RKO (cell line): ENCODE data around the gene STK32B.
A peak's percentile ranks its signal among the peaks of the same experiment; 100 is the strongest.
"Not testable (repeated sequence)": the region's sequence is repeated elsewhere in the genome, so short reads cannot be mapped to it uniquely, and the experiment has no call there.

Source experiments
- DNase-seq: peaks from one replicate; pipeline ENCODE4 v3.0.0-alpha.2; 2016; ENCODE audit warnings: low spot score

The STK32B gene

DNA sequence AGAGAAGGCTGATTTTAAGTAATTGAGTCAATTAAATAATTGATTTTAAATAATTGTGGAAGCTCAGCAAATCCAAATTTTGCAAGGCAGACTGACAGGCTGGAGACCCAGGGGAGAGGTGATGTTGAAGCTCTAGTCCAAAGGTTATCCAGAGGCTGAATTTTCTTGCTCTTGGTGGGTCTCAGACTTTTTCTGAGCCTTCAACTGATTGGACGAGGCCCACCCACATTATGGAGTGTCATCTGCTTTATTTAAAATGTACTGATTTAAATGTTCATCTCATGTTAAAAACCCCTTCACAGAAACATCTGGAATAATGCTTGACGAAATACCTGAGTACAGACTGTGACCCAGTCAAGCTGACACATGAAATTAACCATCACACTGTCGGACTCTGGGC, 20.4 kb upstream of the STK32B start:
- DNase-seq = no peak

DNA sequence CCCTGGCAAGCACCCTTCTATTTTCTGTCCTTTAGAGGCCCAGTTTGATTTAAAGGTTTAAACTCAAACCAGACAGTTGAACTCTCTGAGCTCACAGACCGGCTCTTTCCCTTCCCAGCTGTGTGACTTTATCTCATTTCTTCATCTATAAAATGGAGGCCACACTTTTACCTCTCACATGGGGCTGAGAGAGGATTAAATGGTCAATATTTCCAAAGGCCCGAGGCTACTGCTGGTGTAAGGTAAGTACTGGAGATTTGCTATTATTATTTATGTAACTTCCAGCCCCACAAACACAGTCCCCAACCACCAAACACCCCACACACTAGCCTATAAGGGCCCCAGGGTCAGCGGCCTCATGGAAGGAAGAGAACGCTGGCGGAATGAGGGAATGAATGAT, 18.5 kb upstream of the STK32B start:
- DNase-seq = no peak

DNA sequence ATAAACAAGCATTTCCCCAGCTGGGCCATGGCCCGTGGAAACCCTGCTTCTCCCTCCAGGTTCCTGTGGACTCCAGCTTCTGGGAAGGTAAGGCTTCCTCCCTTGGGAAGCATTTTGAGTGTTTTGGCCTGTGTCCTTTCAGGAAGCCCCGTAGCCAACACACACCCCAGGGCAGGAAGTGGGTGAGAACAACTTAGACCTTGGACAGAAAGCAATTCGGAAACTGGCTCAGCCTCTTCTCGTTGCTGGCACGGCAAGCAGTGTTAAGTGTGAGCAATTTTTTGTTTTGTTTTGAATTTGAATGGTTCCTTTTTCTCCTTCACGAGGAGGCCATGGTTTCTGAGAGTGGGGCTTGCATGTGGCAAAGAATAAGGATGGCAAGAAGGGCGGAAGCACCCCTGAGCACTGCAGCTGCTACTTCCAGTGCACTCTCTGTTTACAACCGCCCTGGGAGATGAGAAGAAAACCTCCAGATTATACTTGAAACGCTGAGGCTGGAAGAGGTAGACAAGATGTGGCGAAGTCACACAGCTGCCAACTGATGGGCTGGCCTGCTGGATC, 17.9 kb upstream of the STK32B start:
- DNase-seq = no peak

DNA sequence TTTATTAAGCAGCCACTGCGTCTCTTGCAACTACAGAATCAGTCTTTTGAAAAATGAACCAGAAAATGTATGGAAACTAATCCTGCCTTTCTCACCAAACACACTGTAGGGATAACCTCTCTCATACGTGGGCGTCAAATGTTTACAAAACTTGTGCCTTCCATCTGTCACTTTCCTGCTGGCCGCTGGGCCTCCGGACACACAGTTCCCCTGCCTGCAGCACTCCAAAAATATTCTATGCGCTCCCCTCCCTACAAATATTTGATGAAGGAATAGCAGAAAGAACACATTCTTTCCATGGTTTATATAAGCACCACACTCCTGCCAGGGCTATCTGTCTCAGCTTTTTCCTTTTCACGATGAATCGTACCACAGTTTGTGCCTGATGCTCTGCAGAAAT, 17.1 kb upstream of the STK32B start:
- DNase-seq = no peak

DNA sequence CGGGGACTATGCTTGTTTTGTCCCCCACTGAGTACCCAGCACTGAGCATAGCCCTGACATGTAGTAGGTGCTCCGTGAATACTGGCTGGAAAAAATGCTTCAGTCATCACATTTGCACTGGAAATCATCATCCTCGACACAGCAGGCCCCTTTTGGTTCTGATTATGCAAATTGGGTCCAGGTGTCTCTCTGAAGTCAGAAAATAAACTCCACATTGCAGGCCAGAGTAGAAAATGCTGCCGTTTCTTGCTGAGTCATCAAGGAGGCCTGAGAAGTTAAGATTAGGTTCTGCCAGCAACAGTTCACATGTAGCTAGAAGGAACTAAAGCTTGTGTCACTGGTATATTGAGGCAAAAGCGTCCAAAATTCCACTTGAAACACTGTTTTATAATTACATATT, 15.0 kb upstream of the STK32B start:
- no peak for DNase-seq

DNA sequence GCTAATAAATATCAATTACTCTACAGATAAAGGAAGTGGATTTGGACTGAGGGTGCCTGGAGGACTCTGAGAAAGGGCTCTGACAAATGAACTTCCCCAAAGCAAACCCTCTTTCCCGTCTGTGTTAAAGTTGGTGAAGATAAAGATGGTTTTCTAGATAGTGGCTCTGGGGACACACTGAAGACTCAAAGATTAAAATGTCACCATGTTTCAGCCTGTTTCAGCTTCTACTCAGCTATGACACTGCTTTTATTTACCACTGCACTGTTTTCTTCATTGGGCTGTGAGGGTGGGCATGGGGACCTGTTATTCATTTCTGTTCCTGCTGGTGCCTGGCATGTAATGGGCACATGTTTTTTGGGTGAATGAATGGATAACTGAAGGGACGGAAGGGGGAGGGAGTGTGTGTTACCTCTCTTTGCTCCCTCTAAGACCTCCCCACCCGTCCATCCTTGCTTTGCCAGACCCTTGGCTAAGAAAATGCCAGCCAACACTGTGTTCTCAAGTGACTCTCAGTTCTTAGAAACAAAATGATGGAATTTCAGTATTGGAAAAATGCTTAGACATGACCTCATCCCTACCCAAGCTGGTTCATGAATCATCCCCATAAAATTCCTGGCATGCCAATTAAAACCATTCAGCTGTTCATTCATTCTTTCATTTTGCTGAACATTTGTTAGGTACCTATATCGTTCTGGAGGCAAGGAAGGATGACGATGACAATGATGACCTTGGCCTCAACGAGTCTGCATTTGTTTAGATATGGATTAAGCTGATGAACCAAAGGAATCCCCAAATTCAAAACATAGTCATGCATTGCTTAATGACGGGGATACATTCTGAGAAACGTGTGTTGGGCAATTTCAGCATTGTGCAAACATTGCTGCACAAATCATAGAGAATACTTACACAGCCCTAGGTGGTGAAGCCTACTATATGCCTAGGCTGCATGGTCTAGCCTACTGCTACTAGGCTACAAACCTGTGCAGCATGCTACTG, 13.4 kb upstream of the STK32B start:
- DNase-seq = peak; percentile 45

DNA sequence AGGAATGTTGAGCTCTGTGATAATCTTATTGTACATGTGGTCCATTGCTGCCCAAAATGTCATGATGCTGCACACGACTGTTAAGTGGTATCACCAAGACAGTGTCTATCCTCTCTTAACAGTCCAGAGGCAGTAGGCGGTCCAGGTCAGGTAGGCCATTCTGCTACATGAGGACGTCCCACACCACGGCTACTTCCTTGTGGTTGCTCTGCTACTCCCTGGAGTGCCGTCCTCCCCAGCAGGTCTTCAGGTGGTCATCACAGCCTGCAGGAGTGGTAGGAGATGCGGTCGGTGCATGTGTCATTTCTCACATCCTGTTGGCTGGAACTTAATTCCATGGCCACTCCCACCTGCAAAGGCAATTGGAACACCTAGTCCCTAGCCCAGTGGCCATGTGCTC, 11.5 kb upstream of the STK32B start:
- no peak for DNase-seq

DNA sequence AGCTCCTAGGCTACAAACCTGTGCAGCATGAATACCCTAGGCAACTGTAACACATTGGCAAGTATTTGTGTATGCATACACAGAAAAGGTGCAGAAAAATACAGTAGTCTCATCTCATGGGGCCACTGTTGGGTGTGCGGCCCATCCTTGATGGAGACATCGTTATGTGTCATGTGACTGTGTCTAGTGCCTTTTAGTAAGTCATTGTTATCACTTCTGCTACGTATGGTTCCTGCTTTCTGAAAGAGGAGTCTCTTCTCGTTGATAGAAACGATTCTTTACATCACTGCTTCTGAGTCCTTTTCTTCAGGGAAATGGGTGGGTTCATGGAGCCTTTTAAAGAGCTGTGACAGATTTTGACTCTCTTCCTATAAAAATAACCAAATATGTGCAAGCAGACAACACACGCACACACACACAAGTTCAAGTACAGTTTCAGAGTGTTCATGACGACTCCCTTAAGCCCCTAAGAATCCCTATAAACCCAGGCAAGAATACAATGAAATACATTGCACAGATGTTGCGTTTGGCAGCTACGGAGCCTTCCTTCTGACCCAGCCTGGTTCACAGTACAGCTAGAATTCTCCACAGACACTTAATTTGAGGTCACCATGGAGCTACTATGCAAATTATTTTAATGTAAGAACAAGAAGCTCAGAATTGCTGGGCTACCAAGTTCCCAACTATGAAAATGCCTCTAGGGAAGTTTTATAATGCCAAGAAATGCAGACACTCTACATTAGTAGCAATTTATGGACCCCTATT, 10.2 kb upstream of the STK32B start:
- no peak for DNase-seq

DNA sequence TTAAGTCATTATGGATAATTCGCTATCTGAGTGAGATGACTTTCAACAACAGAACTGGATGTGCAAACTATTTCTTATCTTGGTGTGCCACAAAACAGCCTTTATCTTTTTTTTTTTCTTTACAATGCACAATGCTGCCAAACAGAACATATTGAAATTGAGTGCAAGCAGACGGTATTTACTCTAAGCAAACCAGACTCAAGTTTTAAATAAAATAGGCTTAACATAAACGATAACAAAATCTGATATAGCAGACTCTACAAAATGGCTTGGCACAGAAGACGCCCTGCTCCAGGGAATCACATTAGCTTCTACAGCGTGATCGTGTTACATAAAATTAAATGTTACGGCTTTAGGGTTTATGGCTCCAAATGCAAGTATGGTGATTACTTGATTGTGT, 9.6 kb upstream of the STK32B start:
- DNase-seq = no peak

DNA sequence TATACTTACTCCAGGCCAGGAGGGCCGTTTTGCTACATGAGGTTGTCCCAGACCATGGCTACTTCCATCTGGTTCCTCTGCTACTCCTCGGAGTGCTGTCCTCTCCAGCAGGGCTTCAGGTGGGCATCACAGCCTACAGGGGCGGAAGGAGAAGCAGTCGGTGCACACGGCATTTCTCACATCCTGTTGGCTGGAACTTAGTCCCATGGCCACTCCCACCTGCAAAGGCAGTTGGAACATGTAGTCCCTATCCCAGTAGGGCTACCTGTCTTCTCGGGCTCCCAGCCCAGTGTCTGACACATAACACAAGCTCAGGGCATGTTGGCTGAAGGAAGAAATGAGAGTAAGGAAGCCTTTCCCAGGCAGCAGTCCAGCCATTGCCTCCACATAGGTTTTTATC, 7.7 kb upstream of the STK32B start:
- no peak for DNase-seq

DNA sequence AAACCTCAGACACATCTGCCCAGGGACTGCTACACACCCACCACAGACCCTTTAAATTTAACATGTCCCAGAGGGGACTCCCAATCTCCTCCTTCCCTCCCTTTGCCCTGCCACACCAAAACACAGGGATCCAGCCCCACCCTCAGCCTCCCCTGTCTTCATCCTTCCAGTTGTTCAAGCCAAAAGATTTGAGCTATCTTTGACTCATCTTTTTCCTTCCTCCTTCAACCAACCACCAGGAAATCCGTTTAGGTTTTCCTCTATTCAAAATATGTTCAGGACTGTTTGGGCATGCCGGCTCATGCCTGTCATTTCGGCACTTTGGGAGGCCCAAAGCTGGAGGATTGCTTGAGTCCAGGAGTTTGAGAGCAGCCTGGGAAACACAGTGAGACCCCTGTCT, 6.9 kb upstream of the STK32B start:
- no peak for DNase-seq

DNA sequence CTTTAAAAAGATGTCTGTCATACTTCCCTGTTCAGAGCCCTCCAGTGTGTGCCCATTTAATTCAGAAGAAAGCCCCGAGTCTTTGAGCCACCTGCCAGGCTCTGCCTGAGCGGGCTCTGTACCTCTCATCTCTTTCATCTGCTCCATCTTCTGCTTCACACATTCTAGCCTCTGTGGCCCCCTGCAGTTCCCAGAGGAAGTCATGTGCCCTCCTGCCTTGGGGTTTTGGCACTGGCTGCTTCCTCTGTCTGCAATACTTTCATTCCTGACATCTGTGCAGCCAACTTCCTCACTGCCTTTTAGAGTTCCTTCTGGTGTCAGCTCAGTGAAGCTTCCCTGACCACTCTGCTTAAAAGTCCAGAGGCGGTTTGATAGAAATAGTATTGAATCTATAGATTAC, 6.2 kb upstream of the STK32B start:
- no peak for DNase-seq

DNA sequence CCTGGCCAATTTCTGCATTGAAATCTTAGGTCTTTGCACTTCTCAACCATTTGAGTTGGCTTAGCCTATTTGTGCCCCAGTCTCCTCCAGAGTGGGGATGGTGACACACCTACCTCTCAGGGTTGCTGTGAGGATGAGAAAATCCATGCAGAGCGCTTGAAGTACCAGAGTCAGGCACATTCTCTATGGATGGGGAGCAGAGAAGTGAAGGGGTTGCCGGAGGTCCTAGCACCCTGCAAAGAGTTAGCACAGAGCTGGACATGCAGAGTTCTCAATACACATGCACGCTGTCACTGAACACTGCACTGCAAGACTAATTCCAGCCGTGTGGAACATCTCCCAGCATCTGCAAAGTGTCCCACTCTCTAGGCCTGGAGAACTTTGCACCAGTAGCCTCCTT, 2.6 kb upstream of the STK32B start:
- DNase-seq = no peak

DNA sequence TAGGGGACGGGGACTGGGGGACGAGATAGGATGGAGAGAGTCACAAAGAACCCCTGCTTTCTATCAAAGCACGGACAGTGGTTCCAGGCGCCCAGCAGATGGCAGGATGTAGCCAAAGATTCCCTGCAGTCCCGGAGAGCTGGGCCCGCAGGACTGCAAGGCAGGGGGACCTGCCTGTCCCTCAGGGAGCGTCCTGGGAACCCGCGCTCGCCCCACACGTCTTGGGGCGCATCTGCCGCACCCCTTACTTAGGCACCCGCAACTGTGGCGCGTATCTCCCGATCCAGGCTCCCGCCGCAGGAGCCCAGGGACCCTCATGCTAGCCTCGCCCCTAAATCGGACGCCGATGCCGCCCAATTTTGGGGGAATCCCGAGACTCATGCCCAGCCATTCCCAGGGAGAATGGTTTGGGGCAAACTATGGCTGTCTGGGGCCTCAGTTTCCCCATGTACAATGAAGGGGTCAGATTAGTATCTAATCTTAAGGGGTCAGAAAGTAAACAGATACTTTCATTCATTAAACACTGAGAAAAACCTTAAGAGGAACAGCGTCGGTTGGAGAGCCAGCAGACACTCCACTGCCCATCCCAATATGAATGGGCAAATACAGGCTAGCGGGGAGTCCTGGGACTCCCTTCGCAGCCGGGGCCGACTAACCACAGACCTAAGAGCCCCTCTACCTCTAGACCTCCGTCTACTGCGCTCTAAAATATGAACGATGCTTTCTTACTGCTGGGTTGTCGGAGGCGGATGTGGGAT, 581 bp upstream of the STK32B start:
- DNase-seq = peak; percentile 66

DNA sequence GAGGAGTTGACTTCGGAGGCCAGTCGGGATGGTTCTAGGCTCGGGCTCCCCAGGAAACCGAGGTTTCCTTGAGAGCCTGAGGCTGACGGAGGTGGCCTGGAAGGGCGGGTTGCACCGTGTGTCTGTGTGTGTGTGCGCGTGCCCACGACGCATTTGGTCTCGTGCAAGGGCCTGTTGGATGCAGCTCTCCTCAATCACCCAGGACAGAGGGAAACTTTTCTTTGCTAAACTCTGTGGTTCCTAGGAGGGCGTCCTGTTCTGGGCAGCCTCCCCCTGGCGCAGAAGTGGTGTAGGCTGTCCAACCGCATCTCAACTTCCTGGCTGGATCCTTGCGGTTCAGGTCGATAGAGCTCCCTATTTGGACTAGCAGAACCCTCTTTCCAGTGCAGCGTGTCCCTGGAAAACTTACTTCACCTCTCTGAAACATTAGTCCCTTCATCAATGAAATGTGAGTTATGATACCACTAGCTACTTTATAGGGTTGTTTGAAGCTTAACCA, 973 bp downstream of the STK32B start:
- DNase-seq = no peak

DNA sequence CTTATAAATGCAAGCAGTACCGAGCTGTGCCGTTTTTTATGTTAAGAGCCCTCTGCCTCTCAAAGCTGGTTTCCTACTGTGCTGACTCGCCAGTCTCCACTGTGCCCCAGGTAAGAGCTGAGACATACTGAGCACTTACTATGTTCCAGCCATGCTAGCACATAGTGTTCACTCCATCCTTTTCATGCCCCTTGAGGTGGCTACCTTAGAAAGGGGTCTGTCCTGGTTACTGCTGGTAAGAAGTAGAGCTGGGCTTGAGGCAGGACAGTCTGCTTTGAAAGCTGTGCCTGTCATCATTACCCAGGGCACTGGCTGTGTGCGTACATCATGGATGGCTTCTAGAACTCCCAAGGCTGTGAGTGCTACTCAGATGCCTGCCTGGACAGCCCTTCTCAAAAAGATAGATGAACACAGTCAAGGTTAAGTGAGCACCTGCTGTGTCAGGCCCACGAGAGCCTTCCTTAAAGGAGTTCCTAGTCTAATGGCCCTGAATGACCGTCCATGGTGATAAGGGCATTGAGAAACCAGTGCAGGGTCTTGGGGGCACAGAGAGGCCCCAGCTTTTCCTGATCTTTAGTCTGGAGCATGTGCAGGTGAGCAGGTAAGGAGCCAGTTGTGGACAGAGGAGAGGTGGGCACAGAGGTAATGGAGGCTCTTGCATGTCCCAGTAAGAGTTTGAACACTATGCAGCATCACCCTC, 1.6 kb downstream of the STK32B start:
- no peak for DNase-seq

DNA sequence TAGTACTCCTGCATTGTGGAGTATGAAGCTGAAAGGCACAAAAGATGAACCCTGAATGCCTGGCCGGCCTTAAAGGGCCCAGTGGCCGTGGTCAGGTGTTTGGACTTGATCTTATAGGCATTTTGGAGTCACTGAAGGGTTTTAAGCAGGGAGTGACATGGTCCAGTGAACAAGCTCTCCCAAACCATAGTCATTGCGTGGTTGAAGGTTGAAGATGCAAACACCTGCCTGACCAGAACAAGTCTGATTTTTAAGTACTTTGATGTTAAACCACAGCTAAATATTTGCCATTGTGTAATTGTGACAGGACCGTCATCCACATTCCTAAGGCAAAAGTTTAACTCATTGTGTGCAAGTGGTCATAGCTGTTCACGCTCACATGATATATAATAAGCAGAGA, 3.3 kb downstream of the STK32B start:
- no peak for DNase-seq

DNA sequence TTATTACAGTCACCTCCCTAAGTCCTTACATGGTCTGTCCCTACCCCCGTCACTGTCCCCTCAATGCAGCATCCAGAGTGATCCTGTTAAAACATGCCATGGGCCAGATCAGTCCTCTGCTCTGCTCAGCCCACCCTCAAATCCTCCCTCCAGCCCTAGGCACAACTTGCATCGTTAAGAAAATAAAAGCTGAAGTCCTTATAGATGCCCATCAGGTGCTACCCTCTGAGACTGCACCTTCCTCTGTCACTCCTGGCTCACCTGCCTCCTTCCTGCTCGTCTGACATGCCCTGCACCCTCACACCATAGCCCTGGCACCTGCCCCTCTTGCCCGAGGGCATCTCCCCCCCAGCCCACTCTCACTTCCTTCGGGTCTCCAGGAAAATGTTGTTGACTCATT, 4.1 kb downstream of the STK32B start:
- no peak for DNase-seq

DNA sequence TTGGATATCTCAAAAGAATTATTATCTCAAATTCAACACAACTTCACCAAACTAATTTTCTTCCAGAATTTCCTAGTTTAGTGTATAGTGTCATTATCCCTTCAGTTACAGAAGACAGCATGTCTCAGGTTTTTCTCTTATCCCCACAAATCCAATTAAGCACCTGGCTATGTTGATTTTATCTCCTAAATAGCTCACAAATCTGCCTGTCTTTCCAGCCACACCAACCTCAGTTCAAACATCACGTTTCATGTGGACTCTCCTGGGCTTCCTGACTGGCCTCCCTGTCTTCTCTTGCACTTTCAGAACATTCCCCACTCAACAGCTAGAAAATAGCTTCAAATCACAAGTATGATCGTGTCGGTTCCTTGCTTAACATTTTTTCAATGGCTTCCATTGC, 14.8 kb downstream of the STK32B start:
- DNase-seq = no peak

DNA sequence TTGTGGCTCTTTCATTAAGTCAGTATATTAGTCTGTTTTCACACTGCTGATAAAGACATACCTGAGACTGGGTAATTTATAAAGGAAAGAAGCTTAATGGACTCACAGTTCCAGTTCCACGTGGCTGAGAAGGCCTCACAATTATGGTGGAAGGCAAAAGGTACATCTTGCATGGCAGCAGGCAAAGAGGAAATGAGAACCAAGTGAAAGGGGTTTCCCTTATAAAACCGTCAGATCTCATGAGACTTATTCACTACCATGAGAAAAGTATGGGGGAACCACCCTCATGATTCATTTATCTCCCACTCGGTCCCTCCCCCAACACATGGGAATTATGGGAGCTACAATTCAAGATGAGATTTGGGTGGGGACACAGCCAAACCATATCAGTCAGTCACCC, 15.7 kb downstream of the STK32B start:
- DNase-seq = not testable (repeated sequence)

DNA sequence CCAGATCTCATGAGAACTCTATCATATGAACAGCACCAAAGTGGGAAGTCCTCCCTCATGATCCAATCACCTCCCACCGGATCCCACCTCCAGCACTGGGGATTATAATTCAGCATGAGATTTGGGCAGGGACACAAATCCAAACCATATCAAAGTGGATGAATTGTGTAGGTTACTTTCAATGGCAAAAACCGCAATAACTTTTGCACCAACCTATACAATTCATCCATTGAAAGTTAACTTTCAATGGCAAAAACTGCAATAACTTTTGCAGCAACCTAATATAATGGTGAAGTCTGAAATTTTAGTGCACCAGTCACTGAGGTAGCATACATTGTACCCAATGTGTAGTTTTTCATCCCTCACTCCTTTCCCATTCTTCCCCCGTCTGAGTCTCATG, 16.6 kb downstream of the STK32B start:
- no peak for DNase-seq
